Stimulated activated CD4-positive, alpha-beta T cell treated with anti-CD3 and anti-CD28 coated beads, TNF-alpha, amount 100 ng/mL, for 4 hours (primary cell): ENCODE measurements around the gene DCAF7.

Experiments
- DNase-seq, 3 experiments: peaks; one replicate each; pipeline ENCODE4 v3.0.0-alpha.2; 2020; ENCODE audit warnings: low read depth in 3 of 3

DCAF7 gene

DNA sequence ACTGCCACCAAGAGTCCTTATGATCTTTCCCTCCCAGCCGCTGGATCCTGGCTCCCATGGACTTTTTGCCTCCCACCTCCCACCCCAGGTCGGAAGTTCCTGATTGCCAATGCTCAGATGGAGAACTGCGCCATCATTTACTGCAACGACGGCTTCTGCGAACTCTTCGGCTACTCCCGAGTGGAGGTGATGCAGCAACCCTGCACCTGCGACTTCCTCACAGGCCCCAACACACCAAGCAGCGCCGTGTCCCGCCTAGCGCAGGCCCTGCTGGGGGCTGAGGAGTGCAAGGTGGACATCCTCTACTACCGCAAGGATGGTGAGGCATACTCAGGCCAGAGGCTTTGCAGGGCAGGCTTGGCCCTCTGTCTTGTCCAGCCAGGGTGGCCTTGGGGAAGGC is 26.2 kb upstream of the DCAF7 start:
- DNase-seq, result no peak

DNA sequence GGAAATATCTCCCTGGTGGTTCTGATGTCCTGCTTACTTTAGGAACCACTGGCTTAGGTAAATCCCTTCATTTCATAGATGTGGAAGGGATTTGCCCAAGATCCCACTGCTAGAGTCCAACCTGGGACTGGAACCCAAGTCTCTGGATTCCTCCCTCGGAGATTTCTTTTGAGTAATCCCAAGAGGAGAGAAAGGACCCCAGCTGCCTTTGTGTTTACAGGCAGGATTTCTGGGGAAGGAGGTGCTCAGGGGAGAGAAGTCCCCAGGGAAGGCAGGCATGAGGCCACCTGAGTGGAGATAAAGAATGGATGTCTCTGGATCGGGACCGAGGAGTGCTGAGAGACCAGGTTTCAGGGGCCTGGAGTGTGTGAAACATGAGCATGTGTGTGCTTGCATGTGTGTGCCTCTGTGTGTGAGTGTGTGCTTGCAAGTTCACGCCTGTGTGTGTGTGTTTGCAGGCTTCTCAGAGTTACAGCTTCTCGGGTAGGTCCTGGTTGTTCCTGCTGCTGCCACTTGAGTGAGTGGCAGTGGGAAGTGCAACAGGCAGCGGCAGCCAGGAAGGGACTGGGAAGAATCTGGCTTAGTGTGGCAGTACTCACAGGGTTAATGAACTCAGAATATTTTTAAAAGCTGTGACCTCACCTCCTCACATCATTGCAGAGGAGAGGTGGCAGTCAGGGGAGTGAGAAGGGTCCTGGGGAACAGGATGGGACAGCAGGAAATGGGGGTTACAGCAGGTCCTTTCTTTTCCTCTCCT is 24.9 kb upstream of the DCAF7 start:
- DNase-seq, result no peak

GRCh38 chr17:63526861-63527260 is 23.4 kb upstream of the DCAF7 start:
- DNase-seq, result no peak

DNA sequence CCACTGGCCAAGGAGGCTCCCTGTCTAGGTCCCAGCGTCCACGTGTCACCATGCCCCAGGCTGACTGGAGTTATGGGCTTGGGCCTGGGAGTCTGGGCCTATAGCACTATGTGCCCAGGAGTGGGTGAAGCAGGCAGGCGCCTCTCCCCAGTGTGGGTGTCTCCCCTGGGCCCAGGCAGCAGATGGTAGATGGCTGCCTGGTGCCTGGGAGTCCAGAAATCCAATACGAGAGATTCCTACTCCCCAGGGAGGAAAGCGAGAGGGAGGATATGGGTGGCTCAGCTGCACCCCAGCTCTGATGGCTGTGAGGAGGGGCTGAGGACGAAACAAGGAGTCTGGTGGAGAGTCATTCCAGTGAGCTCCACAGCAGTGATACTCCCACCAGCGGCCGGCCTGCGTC is 22.1 kb upstream of the DCAF7 start:
- DNase-seq, result no peak

- DNase-seq, result no peak
These were observed 20.3 kb upstream of the DCAF7 start for GRCh38 chr17:63529711-63530556.

DNA sequence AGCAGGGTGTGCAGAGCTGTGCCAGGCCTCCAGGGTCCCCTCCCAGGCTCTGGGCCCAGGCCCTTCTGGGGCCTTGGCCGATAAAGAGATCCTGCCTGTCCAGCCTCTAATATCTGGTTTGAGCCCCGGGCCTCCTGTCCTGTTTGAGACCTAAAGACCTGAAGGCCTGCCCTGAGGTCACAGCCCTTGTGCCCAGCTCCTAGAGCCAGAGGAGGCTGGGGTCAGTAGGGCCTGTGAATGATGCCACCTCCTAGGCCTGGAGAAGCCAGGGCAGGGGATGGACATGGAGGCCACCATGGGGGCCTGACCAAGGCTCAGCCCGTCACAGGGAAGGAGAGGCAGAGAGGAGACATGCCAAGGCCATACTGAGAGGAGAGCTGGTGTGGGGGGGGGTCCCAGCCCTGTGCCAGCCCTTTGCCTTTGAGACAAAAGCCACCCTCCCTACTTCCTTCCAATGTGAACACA is 19.7 kb upstream of the DCAF7 start:
- no peak for DNase-seq

- no peak for DNase-seq
These were observed 19.0 kb upstream of the DCAF7 start for GRCh38 chr17:63531022-63531965.

DNA sequence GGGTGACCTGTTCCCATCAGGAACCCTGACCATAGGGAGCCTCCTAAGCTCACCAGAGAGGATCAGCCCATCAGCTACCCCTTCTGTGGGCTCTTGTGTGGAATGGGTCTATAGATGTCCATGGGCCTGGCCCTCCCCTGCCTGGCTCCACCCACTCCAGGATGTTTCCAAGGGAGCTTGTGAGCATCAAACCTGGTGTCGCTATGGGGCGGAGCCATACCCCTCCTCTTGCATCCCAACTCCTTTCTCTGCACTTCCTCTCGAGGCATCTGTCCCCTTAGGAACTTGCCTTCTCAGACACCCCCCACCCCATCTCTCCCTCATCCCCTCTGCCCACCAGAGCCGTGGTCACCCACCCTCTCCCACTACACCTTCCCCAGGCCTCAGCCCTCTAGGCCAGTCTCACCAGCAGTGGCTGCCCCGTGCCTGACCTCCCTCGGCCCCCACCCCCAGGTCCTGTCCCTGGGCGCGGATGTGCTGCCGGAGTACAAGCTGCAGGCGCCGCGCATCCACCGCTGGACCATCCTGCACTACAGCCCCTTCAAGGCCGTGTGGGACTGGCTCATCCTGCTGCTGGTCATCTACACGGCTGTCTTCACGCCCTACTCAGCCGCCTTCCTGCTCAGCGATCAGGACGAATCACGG is 16.7 kb upstream of the DCAF7 start:
- no peak for DNase-seq

GRCh38 chr17:63534078-63534570 is 16.2 kb upstream of the DCAF7 start:
- no peak for DNase-seq

DNA sequence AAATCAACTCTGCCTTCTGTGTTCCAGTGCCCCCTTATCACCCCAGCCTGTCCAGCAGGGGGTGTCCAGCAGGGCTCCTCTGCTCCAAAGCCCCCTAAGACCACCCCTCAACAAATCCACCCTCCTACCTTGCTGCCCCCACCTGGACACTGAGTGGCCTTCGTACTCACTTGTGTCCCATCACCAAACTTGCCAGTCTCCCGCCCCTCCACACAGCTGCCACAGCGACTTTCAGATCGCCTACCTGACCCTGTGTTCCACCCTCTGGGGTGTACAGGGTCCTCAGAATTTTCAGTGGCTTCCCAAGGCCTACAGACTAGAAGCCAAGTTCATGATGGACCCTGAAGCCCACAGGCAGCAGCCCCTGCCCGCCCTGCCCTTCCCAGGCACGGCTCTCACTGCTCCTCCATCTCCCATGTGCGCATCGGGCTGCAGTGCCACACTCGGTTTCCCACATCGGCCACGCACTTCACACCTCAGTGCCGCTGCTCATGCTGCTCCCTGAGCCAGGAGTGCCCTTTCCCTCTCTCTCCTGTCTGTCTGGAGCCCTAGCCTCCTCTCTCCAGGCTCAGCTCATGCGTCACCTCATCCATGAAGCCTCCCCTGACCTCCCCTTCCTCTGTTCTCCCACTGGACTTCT is 15.3 kb upstream of the DCAF7 start:
- no peak for DNase-seq

DNA sequence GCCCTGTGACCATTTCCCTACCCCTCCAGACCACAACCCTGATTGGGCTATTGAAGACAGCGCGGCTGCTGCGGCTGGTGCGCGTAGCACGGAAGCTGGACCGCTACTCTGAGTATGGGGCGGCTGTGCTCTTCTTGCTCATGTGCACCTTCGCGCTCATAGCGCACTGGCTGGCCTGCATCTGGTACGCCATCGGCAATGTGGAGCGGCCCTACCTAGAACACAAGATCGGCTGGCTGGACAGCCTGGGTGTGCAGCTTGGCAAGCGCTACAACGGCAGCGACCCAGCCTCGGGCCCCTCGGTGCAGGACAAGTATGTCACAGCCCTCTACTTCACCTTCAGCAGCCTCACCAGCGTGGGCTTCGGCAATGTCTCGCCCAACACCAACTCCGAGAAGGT is 14.6 kb upstream of the DCAF7 start:
- DNase-seq, result no peak

- DNase-seq, result no peak
These were observed 13.3 kb upstream of the DCAF7 start for GRCh38 chr17:63537001-63537400.

DNA sequence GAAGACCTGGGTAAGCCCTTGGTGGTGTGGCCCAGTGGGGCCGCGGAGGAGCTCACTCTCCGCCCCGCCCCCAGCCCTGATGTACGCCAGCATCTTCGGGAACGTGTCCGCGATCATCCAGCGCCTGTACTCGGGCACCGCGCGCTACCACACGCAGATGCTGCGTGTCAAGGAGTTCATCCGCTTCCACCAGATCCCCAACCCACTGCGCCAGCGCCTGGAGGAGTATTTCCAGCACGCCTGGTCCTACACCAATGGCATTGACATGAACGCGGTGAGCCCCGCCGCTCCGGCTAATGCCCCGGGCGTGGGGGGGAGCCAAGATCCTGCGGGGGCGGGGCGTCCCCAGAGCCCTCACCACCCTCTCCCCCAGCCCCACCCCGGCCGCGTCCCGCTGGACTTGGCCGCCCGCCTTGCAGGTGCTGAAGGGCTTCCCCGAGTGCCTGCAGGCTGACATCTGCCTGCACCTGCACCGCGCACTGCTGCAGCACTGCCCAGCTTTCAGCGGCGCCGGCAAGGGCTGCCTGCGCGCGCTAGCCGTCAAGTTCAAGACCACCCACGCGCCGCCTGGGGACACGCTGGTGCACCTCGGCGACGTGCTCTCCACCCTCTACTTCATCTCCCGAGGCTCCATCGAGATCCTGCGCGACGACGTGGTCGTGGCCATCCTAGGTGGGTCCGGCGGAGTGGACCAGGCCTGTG is 12.1 kb upstream of the DCAF7 start:
- DNase-seq, result no peak

DNA sequence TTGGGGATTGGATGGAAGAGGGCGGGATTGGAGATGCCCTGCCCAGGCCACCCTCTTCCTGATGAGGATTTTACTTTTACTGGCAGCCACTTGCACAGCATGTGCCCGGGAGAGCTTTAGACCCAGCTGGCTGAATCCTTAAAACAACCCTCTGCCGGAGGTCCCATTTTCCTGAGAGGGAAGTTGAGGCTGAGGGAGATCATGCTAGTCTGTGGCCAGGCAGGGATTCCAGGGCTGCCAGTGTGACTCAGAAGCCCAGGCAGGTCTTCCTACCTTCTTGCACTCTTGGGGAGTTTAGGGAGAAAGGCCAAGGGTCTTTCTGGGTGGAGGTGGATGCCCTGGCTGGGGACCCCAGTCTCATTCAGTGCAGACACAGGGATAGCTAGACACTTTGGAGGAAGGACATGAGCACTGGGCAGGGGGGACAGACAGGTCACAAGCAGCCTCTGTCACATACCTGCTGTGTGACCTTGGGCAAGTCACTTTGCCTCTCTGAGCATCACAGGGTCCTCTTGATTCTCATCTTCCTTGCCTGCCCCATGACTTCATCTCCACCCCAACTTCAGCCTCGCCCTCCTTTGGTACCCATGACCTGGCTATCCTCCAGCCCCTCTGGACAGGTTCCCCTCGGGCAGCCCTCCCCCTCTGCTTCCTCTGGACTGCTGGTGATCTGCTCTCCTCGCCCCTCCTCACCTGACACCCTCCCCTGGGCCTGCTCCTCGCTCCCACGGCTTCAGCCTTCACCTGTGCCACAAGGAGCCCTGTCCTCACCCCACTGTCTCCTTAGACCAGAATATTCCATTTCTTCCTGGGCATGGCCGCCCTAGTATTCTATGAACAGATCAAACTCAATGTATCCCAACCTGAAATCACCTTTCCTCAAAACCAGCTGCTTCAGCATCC is 11.3 kb upstream of the DCAF7 start:
- DNase-seq, result no peak

- no peak for DNase-seq
These were observed 9.7 kb upstream of the DCAF7 start for GRCh38 chr17:63540590-63540989.

DNA sequence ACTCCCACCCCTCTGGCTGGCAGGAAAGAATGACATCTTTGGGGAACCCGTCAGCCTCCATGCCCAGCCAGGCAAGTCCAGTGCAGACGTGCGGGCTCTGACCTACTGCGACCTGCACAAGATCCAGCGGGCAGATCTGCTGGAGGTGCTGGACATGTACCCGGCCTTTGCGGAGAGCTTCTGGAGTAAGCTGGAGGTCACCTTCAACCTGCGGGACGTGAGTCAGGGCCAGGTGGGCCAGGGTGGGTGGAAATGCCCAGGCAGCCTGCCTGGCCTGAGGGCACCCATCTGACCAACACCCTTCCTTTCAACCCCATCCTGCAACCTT is 8.1 kb upstream of the DCAF7 start:
- no peak for DNase-seq

DNA sequence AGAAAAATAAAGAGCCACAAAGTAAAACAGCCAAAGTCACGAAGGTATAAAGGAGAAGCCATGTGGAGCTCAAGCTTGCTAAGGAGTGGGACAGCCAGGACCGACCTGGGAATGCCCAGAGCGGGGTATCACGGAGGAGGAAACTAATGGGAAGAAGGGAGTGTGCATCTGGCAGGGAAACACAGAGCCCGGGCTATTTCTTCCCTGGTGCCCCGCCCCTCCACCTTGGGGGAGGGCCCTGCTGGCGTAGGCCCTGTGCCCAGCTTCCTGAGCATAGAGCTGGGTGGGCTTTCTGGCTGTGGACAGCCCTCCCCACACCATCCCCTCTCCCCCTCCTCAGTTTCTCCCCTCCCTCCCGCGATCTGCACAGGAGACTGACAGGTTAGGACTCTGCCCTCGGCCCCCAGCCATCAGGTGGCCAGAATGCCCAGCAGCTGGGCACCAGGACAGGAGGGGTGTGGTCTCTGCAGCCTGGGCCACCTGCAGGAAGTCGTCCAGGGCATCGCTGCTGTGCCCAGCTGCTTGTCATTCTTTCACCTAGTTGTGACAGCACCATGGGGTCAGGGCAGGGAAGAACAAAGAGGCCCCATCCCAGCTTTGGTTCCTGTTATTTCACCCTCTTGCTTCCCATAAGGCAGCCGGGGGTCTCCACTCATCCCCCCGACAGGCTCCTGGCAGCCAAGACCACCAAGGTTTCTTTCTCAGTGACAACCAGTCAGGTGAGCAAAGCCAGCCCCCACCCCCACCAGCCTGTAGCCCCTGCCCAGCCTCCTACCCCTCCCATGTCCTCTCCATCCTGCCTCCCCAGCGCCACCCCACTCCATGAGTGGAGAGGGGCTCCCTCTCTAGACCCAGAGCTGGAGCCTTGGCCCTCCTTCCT is 7.1 kb upstream of the DCAF7 start:
- DNase-seq, result no peak

GRCh38 chr17:63543822-63544420 is 6.4 kb upstream of the DCAF7 start:
- DNase-seq, result no peak
